Glomerular endothelial cell (primary cell): ENCODE results near the gene ALAS1. TPM values are rescaled to one million over a fixed set of nuclear protein-coding genes. Genes with fewer than 3 reads are reported as not detected.

ENCODE experiments used
- DNase-seq: peaks from one replicate; pipeline ENCODE4 v3.0.0-alpha.2; 2011; ENCODE audit warnings: low read depth, low spot score; ENCODE audit errors: extremely low read depth
- total RNA-seq: library from RNA; depleted of rRNA; stranded (reverse); fragments of >200 nt; gene quantifications from 2 replicates; pipeline ENCODE4 v1.2.3, GENCODE V29; 2015

The ALAS1 gene
- total RNA-seq, 1 donor from 2014 or later, result 69.8 TPM

DNA sequence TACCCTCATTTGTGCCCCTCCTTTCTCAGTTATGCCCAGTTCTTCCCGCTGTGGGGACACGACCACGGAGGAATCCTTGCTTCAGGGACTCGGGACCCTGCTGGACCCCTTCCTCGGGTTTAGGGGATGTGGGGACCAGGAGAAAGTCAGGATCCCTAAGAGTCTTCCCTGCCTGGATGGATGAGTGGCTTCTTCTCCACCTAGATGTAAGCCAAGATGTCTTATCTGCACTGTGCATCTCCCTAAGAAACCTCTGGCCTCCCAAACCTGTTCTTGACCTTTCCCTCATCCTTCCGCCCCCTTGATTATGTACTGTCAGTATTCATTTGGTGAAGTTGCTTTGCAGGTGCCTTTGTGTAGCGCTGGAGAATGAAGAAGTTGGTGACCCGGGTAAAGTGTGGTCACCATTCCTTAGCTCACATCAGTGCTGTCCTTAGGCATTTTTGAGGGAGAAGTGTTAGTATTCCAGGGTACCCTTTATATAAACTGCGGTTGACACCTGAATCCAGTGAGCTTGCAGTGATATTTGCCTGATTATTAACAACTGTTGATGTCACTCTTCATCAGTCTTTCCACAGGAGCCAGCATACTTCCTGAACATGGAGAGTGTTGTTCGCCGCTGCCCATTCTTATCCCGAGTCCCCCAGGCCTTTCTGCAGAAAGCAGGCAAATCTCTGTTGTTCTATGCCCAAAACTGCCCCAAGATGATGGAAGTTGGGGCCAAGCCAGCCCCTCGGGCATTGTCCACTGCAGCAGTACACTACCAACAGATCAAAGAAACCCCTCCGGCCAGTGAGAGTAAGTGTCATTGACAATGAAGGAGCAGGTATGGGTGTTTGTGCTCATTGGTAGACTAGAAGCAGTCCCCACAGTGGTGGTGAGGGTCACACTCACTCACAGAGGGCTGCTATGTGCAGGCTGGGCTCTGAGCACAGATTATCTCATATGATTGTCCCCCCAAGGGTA is 966 bp downstream of the ALAS1 start:
- no peak for DNase-seq

DNA sequence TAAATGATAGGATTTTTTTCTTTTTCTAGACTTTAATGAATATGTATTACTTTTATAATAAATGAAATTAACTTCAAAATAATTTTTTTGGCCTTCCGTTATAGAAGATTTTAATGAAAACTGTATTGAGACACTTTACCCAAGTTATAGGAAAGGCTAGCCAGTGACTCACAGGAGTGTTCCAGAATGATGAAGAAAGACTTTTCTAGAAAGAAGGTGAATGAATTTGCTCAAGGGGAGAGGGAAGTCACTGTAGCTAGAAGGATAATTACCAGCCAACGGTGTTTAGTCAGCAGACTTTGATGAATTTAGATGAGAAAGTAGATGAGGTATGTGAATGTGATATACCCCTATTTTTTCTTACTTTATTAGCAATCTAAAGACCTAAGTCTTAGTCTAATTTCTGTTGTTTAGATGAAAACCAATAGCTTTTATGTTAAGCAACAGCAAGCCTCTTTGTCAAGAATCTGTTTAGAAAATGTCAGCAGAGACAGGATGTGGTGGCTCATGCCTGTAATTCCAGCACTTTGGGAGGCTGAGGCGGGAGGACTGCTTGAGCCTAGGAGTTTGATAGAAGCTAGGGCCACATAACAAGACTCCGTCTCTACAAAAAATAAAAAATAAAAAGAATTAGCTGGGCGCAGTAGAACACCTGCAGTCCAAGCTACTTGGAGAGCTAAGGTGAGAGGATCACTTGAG is 3.2 kb downstream of the ALAS1 start:
- no peak for DNase-seq

- no peak for DNase-seq
Observed at GRCh38 chr3:52202384-52203077, 4.6 kb downstream of the ALAS1 start.

DNA sequence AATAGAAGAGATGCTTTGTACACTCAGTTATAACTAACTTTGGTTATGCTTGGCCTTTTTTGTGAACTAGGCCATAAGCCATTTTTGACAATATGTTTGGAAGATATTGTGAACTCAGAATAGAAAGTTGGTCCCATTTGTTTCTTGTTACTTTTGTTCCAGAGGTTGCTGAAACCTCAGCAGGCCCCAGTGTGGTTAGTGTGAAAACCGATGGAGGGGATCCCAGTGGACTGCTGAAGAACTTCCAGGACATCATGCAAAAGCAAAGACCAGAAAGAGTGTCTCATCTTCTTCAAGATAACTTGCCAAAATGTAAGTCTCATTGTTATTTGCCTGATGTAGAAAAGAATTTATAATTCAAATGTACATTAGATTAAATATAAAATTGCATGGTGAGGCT is 5.7 kb downstream of the ALAS1 start:
- no peak for DNase-seq

DNA sequence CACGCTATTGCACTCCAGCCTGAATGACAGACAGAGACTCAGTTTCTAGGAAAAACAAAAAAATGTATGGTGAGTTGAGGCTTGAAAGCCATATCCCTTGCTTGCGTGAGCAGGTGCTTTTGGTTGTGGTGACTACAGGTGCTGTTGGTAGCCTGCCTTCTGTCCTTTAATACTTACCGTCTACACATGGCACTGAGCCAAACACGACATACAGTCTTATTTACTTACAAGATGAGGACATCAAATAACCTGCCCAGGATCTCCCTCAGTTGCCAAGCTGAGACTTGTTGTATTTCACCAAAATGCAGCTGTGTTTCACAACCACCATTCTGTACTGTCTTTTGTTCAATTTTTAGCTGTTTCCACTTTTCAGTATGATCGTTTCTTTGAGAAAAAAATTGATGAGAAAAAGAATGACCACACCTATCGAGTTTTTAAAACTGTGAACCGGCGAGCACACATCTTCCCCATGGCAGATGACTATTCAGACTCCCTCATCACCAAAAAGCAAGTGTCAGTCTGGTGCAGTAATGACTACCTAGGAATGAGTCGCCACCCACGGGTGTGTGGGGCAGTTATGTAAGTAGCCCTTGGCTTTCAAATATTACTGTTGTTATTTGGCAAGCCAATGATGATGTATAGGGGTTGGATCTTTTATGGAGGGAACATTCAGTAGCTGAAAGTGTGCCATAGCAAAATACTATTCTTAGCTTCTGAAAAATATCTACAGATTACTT is 6.5 kb downstream of the ALAS1 start:
- DNase-seq, result no peak

DNA sequence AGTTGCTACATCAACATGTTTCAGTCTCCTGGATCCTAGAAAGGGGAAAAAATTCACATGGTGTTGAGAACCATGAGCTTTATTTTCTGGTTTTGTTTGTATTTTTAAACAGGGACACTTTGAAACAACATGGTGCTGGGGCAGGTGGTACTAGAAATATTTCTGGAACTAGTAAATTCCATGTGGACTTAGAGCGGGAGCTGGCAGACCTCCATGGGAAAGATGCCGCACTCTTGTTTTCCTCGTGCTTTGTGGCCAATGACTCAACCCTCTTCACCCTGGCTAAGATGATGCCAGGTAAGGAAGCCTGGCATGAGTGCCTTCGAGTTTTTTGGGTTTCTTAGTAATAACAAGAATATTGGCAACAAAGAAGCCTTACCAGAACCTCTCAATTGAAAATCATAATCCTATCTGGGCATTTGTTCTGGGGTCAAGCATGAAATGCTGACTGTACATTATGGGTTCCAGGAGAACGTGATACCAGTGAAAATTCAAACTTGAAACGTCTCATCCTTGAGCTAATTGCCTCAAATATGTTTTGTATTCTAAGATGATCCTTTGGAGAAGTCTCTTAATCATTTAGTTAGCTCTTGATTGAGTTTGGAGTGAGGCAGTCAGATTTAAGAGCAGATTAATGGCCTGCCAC is 7.9 kb downstream of the ALAS1 start:
- no peak for DNase-seq

GRCh38 chr3:52208556-52208955 is 10.6 kb downstream of the ALAS1 start:
- DNase-seq, result no peak

GRCh38 chr3:52210037-52210436 is 12.1 kb downstream of the ALAS1 start:
- DNase-seq, result no peak

DNA sequence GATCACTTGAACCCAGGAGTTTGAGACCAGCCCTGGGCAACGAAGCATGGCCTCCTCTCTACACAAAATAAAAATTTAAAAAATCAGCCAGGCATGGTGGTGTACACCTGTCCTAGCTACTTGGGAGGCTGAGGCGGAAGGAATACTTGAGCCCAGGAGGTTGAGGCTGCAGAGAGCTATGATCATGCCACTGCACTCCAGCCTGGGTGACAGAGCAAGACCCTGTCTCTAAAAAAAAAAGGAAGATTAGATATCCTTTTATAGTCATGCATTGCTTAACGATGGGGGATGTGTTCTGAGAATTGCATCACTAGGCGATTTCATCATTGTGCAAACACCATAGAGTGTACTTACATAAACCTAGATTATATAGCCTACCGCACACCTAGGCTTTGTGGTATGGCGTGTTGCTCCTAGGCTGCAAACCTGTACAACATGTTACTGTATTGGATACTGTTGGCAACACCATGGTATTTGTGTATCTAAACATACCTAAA is 12.6 kb downstream of the ALAS1 start:
- DNase-seq, result no peak

DNA sequence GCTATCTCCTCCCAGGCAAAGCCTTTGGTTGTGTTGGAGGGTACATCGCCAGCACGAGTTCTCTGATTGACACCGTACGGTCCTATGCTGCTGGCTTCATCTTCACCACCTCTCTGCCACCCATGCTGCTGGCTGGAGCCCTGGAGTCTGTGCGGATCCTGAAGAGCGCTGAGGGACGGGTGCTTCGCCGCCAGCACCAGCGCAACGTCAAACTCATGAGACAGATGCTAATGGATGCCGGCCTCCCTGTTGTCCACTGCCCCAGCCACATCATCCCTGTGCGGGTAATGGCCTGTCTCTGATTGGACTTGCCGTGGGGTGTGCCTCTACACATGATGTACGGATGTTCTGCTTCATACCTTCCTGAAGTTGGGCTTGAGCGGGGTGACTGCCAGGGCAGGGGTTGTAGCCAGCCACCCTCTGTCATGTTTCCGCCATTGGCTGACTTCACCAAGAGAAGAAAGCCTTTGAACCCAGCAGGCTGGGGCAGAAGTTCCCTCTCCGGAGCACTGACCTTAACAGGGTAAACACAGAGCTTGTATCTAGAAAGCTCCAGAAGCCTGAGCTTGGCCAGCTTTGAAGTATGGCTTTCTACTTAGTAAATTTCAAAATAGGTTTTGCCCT is 13.4 kb downstream of the ALAS1 start:
- no peak for DNase-seq

- no peak for DNase-seq
Observed at GRCh38 chr3:52213005-52213404, 15.0 kb downstream of the ALAS1 start.

DNA sequence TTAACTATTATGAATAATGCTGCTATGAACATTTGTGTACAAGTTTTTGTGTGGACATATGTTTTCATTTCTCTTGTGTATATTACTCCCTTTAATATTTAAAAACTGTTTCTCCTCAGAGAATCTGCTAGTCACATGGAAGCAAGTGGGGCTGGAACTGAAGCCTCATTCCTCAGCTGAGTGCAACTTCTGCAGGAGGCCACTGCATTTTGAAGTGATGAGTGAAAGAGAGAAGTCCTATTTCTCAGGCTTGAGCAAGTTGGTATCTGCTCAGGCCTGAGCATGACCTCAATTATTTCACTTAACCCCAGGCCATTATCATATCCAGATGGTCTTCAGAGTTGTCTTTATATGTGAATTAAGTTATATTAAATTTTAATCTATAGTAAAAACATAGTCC is 15.9 kb downstream of the ALAS1 start:
- no peak for DNase-seq

DNA sequence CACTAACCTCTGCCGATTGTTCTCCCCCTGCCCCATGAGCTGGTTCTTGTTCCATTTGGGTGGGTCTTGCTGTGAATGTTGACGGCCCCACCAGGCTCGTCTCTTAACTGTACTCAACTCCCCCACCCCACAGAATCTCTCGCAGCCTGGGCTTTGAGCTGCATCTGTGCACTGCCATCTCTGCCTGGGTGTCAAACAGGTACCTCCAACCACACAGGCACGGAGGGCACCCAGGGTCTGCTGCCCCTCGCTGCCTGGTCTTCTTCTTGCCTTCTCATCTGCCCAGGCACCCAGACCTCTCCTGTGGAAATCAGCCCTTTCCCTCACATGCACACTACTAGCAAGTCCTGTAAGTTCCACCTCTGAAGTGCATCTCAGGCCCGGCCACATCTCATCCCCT is 17.4 kb downstream of the ALAS1 start:
- DNase-seq, result no peak

GRCh38 chr3:52216585-52217408 is 18.8 kb downstream of the ALAS1 start:
- peak; percentile 94 for DNase-seq

DNA sequence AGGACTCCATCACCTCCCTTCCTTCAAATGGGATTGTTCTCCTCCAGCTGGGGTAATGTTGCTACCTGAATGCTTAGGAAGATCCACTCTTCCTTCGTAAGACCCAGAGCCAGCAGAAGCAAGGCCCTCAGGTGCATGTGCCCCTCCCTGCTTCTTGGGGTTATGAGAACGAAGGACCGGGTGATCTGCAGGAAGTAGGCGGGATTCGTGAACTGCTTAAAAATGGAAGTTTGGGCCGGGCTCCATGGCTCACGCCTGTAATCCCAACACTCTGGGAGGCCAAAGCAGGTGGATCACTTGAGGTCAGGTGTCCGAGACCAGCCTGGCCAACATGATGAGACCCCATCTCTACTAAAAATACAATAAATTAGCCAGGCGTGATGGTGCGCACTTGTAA is 19.4 kb downstream of the ALAS1 start:
- DNase-seq, result no peak

GRCh38 chr3:52218026-52218425 is 20.1 kb downstream of the ALAS1 start:
- DNase-seq, result no peak

- DNase-seq, result no peak
Observed at GRCh38 chr3:52218454-52218853, 20.5 kb downstream of the ALAS1 start.

- no peak for DNase-seq
Observed at GRCh38 chr3:52218937-52219650, 21.1 kb downstream of the ALAS1 start.
